Amniotic epithelial cell (primary cell): ENCODE measurements around the gene GPC5.
"Not testable (repeated sequence)": the region's sequence is repeated elsewhere in the genome, so short reads cannot be mapped to it uniquely, and the experiment has no call there.

ENCODE experiments used
- DNase-seq: peaks from one replicate; pipeline ENCODE4 v3.0.0-alpha.2; 2010; ENCODE audit warnings: low read depth

Gene GPC5

DNA sequence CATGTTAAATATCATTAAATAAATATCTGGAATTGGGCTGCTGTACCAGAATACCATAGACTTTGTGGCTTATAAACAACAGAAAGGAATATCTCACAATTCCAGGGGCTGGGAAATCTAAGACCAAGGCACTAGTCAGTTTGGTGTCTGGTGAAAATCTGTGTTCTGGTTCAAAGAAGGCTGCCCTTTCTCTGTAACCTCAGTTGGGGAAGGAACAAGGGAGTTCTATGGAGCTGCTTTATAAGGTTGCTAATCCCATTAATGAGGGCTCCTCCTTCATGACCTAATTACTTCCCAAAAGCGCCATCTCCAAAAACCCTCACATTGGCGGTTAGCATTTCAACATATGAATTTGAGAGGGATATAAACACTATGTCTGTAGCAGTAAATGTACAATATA is 480.9 kb downstream of the GPC5 start:
- DNase-seq, result no peak

DNA sequence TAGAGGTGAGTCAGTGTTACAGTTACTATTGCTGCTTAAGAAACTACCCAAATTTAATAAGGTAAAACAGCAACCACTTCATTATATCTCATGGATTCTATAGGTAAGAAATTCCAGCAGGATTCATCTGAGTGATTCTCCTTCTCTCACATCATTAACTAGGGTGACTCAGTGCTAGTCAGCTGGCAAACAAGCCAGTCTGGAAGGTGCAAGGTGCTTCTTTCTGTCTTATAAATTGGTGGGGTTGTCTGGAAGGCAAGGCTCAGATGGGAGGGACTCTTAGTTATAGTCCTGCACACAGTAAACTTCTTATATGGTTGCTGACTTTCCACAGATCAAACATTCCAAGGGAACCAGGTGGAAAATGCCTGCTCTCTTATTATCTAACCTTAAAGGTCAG is 484.5 kb downstream of the GPC5 start:
- DNase-seq, result no peak

DNA sequence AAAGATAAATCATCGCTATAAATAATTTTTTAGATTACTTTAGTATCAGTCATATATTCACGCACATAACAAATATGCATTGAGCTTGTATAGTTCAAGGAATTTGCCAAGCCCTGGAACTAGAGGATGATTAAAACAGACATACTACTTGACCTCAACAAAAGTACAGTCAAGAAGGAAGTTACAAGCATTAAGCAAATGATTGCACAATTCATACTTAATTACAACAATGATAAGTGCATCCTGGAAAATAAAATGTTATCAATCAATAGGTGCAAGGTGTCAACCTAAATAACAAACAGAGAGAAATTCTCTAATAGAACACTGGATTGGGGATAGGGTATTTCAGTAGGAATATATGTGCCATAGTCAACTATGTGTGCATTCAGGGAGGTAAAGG is 491.2 kb downstream of the GPC5 start:
- peak; percentile 10 for DNase-seq

GRCh38 chr13:91891141-91891540 is 492.7 kb downstream of the GPC5 start:
- DNase-seq, result no peak

DNA sequence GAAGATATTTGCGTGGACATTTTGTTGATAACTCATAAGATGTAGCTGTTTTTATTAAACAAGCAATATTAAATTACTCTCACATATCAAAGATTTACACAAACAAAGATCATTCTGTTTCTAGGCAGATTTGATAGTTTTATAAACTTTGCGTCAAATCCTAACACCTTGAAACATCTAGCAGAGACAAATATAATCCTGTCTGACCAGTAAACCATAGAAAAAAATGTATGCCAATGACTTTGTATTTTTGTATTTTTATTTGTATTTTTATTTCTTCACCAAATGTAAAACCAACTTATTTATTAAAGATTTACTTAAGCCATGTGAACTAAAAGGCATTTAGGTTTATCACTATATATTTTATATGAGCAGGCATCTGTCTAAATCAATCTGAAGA is 494.6 kb downstream of the GPC5 start:
- no peak for DNase-seq

DNA sequence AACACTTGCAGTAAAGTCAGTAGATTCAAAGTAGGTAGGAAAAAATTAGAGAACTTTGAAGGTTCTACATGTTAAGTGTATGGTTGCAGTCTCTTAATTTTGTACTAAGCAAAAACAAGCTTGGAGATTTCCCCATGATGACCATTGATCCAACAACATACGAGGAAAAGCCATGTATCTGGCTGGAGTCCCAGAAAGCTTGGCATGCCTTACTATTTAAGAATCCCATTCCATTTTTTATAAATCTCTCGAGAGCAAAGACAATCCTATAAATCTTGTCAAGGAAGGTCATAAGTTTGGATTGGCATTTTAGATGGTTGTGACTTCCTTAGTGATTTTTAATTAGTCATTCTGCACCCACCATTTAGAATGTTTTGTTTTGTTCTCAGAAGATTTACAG is 495.9 kb downstream of the GPC5 start:
- no peak for DNase-seq

DNA sequence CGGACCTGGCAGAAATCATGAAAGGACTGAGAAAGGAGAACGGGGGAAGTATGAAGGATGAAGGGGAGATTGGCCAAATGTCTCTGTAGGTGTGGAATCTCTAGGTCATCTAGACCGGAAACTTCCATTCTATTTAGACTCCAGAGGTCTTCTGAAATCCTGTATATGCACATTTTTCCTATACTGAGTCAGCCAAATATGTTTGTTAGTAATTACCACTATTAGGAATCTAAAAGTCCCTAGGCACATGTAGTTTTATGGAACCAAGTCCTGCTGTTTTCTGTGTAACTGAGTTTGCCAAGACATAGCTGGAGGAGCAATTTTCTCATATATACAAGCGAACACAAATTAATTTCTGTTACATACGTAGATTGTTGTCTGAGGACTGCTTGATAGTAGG is 498.1 kb downstream of the GPC5 start:
- no peak for DNase-seq

- DNase-seq, result not testable (repeated sequence)
Observed at GRCh38 chr13:91898986-91899385, 500.6 kb downstream of the GPC5 start.

DNA sequence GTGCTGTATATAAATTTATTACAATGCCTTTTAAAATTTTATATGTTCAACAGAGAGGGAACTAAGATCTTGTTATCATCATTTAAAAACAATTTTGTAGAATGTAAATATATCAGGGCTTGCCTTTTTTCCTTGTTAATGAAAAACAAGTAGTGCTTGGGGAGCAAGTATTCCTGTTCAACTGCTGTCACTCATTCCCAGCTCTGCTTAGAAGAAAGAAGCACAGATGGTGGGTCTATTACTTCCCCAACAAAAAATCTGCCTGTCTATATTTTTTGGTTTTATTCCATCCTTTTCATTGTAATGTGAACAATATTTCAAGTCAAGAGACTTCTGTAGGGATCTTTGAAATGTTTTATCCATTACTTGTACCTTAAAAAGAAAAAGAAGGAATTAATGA is 503.9 kb downstream of the GPC5 start:
- DNase-seq, result no peak

GRCh38 chr13:91904005-91904404 is 505.6 kb downstream of the GPC5 start:
- no peak for DNase-seq

DNA sequence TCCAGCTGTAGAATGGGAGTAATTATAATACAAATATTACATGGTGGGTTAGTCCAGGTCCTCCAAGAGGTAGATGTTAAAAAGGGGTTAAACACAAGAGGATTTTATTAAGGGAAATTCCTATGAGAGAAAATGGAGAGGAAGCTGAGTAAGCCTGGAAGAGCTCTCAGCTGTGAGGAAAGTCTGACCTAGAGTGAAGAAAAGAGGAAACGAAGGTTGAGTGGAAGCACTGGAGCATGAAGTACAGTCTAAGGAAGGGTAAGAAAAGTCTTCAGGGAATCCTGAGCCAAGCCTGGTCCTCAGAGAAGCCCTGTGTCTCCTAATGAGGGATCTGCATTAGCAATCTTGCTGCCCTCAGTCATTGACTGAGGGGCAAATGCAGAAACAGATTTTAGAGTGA is 506.2 kb downstream of the GPC5 start:
- no peak for DNase-seq

DNA sequence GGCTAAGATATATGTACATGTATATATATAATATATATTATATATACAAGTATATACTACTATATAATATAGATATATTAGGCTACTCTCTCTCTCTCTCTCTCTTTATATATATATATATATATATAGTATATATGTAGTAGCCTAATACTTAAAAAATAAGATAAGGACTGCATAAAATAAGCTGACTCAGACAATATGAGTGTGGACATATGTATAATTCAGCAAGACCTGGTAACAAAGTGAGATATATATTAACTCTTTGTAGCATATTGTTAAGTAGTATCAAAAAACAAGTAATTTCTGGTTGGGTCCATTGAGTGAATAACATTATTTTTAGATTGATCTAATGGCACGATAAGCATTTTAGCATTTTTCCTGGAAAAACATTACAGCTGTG is 509.0 kb downstream of the GPC5 start:
- DNase-seq, result no peak

GRCh38 chr13:91909617-91910016 is 511.2 kb downstream of the GPC5 start:
- no peak for DNase-seq

GRCh38 chr13:91922969-91923592 is 524.7 kb downstream of the GPC5 start:
- peak; percentile 25 for DNase-seq

GRCh38 chr13:91930687-91931086 is 532.3 kb downstream of the GPC5 start:
- no peak for DNase-seq

DNA sequence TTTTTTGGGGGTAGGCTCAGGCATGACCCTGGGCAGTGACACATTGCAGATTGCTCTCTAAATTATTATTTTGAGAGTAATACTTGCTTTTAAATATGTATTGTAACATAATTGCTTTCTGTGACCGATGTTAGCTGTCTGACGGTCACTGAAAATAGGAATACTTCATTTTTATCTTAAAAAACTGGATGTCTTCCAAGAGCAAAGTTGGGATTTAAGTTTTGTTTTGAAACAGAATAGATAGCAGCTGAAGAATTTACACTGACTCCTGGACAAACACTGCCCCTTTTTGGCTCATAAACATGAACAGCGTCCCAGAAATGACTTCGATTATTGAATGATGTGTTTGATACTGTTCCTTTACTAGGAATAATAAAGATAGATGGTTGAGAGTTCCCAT is 535.9 kb downstream of the GPC5 start:
- peak; percentile 3 for DNase-seq

DNA sequence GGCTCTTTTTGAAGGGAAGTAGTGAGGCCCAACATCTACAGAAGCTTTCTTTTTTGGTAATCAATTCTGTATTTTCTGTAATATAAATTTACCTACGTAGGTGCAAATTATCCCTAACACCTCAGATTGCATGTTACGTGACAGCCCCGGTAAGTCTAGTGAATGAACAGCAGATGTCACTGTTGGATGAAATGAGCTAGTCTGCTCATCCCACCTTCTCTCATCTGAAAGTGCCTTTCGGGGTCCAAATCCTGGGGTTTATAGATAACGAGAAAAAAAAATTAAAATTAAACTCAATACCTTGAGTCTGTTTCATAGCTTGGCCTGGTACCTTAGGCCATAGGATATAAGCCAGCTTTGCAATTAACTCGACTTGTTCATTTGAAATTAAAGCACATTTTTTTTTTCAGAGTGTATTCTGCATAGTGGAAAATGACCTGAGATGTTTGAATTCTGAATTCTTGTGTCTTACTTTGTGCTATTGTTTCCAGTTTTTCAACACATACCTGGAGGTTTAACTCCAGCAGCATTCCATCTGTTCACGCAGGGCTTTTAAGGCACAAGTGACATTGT is 548.2 kb downstream of the GPC5 start:
- DNase-seq, result peak; percentile 27

DNA sequence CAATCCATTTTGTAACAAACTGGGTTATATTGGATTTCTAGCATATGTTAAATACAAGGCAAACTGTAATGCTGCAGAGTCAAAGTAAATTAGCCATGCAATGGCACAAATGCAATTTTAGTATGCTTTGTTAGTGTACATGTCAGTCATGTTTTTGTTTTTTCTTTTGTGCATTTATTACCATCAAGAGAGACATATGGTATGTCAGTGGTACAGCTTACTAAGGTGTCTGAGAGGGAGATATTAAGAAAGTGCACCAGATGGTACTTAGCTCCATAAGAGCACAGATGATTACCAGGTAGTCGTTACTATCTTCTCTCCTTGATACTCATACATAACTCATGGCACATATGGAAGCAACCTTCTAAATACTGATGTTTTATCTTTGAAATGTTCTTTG is 550.3 kb downstream of the GPC5 start:
- no peak for DNase-seq

DNA sequence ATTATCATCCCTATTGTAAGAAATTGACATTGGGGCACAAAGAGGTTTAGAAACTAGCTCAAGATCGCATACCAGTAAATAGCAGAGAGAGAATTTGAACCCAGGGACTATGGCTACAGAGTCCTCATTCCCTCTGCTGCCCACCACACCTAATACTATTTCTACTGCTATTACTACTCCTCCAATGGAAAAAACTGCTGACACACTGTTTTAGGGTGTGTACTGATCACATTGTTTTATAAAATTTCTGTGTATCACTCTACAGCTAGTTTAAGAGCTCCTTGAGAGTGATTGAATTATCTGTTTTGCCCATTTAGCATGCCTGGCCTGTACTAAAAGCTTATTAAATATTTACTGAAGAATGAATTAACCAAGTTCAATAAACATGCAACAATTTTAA is 552.4 kb downstream of the GPC5 start:
- no peak for DNase-seq

GRCh38 chr13:91955546-91956355 is 557.3 kb downstream of the GPC5 start:
- no peak for DNase-seq

DNA sequence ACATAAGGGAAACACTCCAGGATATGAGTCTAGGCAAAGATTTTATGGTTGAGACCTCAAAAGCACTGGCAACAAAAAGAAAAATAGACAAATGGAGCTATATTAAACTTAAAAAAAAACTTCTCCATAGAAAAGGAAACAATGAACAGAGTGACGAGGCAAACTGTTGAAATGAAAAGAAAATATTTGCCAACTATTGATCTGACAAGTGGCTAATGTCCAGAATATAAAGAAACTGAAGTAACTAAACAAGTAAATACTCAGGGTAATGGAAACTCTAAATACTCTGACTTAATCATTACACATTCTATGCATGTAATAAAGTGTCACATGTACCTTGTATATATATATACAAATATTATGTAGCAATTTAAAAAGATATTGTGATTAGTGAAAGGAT is 562.5 kb downstream of the GPC5 start:
- no peak for DNase-seq

GRCh38 chr13:91962946-91963345 is 564.5 kb downstream of the GPC5 start:
- DNase-seq, result no peak

- no peak for DNase-seq
Observed at GRCh38 chr13:91965511-91965910, 567.1 kb downstream of the GPC5 start.

- DNase-seq, result no peak
Observed at GRCh38 chr13:91978571-91978970, 580.1 kb downstream of the GPC5 start.
